Large intestine (tissue), 3 donors: ENCODE data around the gene LIMCH1. TPM values are rescaled to one million over a fixed set of nuclear protein-coding genes. Genes with fewer than 3 reads are reported as not detected.

Source experiments
- DNase-seq, 2 donors: peaks; one replicate each; pipeline versions ENCODE4 v3.0.0 to v3.0.0-alpha.2; 2013
- H3K27ac ChIP-seq: one replicate; pipeline ENCODE4 v1.5.1; 2013; ENCODE audit warnings: low read length
- H3K27me3 ChIP-seq: 2 replicates; pipeline ENCODE4 v1.6.1; 2013; ENCODE audit warnings: low read length; ENCODE audit not compliant: control insufficient read depth, insufficient read depth
- H3K36me3 ChIP-seq: 2 replicates; pipeline ENCODE4 v1.6.1; 2013; ENCODE audit warnings: low read length; ENCODE audit not compliant: control insufficient read depth, insufficient read depth
- H3K4me1 ChIP-seq: one replicate; pipeline ENCODE4 v1.6.1; 2013; ENCODE audit warnings: low read length; ENCODE audit not compliant: control insufficient read depth, insufficient read depth
- H3K4me3 ChIP-seq: one replicate; pipeline ENCODE4 v1.5.1; 2013; ENCODE audit warnings: low read length
- H3K9me3 ChIP-seq: one replicate; pipeline ENCODE4 v1.6.1; 2013; ENCODE audit warnings: mild to moderate bottlenecking, low read depth, low read length, moderate library complexity; ENCODE audit not compliant: control insufficient read depth
- WGBS: methylation state at CpG from one replicate; pipeline ENCODE4 v1.1.5; 2013; ENCODE audit warnings: low lambda C conversion rate; ENCODE audit not compliant: insufficient coverage; 5-methylcytosine and 5-hydroxymethylcytosine counted together
- polyA plus RNA-seq: library from polyadenylated mRNA; unstranded; fragments of 120-200 nt; gene quantifications from one replicate; pipeline ENCODE4 v1.2.1, GENCODE V29; 2013

Gene LIMCH1
- polyA plus RNA-seq, 1 donor: 18.6 TPM

DNA sequence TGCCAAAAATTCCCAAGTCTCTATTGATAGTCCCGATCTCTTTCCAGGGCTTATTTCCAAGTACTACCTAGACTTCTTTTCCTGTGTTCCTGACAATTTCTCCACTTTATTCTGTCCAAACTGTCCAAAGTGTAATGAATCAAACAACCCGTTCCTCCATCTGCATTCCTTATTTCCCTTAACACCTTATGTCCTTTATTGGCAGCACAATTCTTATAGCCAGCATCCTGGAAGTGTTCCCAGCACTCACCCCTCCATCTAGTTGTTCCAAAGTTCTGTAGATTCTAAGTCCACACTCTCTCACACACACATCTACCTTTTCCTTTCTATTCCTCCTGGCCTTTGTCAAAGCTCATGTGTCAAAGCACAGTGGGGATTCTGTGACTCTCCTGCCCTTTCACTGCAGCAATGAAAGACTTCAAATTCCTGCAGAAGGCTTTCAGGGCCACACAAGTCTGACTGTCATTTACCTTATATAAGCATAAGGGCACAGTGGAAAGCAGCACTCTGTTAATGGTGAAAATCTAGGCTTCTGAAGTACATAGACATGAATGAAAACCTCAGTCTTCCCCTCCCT lies 22.1 kb downstream of the LIMCH1 start:
- Histone ChIP-seq H3K4me3 (no peak overlapping the region), H3K9me3 (no peaks in the 10 kb centered on the region), H3K4me1 (no peaks in the 10 kb centered on the region), H3K27me3 (no peaks in the 10 kb centered on the region), H3K36me3 (no peaks in the 10 kb centered on the region), H3K27ac (no peak overlapping the region)
- no peak for DNase-seq
- WGBS: 83% methylated on average over 2 of the region's 2 CpGs

DNA sequence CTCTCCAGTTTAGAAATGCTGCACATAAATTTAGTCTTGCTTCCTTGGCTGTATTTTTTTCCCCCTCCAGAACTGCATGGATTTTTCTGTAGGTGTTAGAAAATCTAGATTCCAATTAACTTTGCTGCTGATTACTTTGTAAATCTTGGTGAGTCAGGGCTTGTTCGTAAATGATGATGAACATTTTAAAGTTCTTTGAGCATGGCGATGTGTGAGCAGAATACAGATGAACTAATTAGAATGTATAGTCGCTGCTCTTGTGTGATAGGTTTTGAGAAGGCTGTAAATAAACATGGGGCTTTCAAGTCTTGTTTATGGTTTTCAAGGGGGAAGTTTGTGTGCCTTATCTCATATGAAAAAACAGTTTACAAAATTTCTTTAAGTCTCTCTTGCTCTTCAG lies 23.3 kb downstream of the LIMCH1 start:
- 92% methylated on average over 2 of the region's 3 CpGs for WGBS
- Histone ChIP-seq H3K4me1 (no peaks in the 10 kb centered on the region), H3K36me3 (no peaks in the 10 kb centered on the region)

DNA sequence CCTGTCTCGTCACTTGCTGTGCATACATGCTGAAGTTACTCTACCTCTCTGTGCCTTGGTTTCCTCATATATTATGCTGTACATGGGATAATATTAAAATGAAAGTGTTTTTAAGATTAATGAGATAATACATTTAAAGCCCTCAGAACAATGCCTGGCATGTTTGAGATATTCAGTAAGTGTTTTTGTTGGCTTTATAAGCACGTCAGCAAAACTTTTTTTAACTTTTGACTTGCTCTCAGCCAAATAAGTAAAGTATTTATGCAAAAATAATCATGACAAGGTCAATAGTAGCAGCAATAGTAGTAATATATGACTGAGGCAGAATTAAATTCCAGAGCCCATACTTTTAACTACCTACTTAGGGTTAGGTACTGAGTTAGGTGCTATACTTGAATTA lies 29.2 kb downstream of the LIMCH1 start:
- Histone ChIP-seq H3K9me3 (no peaks in the 10 kb centered on the region), H3K4me3 (no peak overlapping the region), H3K27me3 (no peaks in the 10 kb centered on the region), H3K27ac (no peak overlapping the region), H3K4me1 (no peaks in the 10 kb centered on the region), H3K36me3 (no peaks in the 10 kb centered on the region)
- WGBS: no CpG with 5 or more reads among the region's 2 CpGs
- DNase-seq: no peak

More for the DNA sequence above, 23.3 kb downstream of the LIMCH1 start:
- DNase-seq: no peak
- Histone ChIP-seq H3K27me3 (no peaks in the 10 kb centered on the region), H3K9me3 (no peaks in the 10 kb centered on the region), H3K27ac (no peak overlapping the region), H3K4me3 (no peak overlapping the region)

DNA sequence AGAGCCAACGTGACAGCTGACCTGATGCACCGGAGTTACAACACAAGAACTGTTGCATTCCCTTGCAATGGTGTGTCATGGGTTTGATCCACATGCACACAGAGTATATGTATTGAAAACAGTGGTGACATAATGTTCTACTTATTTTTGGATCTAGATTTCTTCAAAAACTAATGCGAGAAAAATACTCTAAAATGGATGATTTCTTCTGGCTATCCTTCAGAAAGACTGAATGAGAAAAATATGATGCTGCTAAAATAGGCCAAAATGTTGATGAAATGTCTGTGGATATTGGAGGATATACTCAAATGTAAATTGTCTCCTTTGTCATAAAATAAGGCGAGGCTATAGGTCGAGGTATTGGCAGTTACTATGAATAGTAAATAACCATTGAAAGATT lies 30.4 kb downstream of the LIMCH1 start:
- no peak overlapping the region for H3K27ac ChIP-seq
- DNase-seq: no peak
- H3K36me3 ChIP-seq: no peaks in the 10 kb centered on the region
- 86% methylated on average over 3 of the region's 5 CpGs for WGBS
- no peaks in the 10 kb centered on the region for H3K4me1 ChIP-seq
- H3K9me3 ChIP-seq: no peaks in the 10 kb centered on the region
- H3K27me3 ChIP-seq: no peaks in the 10 kb centered on the region
- no peak overlapping the region for H3K4me3 ChIP-seq

DNA sequence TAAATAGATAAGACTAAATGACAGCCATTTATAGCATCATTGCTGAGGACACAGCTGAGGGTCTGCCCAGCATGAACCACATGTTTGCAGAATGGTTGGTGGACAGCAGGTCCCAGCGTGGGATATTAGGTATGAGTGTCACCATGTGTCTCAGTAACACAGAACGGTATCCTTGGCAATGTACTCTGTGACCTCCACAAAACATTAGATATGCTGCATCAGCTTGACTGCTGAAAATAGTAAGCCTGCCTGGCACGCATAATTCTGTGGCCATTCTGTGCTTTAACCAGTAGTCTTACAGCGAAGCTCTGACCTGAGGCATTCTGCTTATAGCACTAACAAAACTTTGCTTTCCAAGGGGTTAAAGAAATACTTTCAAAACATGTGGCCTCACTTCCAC lies 32.0 kb downstream of the LIMCH1 start:
- no peak overlapping the region for H3K27ac ChIP-seq
- no peaks in the 10 kb centered on the region for H3K9me3 ChIP-seq
- no peak for DNase-seq
- H3K4me1 ChIP-seq: no peaks in the 10 kb centered on the region
- H3K27me3 ChIP-seq: no peaks in the 10 kb centered on the region
- no peaks in the 10 kb centered on the region for H3K36me3 ChIP-seq
- no CpG with 5 or more reads among the region's 4 CpGs for WGBS
- H3K4me3 ChIP-seq: no peak overlapping the region

DNA sequence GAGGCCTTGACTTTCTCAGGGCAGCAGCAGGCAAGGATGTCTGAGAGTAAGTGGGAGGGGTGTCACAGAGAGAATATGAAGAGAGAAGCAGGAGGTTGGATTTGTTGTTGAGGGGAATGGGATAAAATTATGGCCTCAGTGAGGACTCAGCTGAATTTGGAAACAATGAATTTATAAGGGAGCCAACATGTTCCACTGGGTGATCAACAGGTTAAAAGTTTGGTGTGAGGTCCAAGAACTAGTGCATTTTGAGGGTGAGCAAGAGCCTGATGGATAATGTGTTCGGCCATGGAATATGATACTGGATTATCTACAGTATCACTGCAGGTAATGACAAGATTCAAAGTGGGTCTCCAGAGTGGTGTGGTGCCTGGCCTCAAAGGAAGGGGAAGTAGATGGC lies 33.5 kb downstream of the LIMCH1 start:
- no peak for DNase-seq
- H3K27ac ChIP-seq: no peak overlapping the region
- H3K36me3 ChIP-seq: no peaks in the 10 kb centered on the region
- H3K4me1 ChIP-seq: no peaks in the 10 kb centered on the region
- H3K27me3 ChIP-seq: no peaks in the 10 kb centered on the region
- no peaks in the 10 kb centered on the region for H3K9me3 ChIP-seq
- no peak overlapping the region for H3K4me3 ChIP-seq
- WGBS: no CpG with 5 or more reads among the region's 1 CpG

DNA sequence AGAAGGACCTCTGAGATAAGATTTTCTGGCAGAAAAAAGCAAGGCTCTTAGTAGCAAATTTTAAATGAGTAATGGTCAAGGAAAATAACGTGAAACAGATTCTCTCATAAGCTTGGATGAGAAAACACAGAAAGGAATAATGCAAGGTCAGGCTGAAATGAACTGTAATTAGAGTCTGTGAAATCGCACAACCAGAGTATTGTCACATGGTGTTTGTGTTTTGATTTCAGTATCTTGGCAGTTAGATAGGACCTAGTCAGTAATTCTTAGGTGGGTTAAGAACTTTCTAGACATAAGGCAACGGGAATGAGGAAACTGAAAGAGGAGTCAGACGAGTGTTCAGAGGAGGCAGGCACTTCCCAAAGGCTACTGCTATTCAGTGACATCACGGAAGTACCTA lies 34.6 kb downstream of the LIMCH1 start:
- no peaks in the 10 kb centered on the region for H3K27me3 ChIP-seq
- H3K4me3 ChIP-seq: no peak overlapping the region
- H3K27ac ChIP-seq: no peak overlapping the region
- no peak for DNase-seq
- H3K36me3 ChIP-seq: no peaks in the 10 kb centered on the region
- H3K4me1 ChIP-seq: no peaks in the 10 kb centered on the region
- 33% methylated on average over 1 of the region's 5 CpGs for WGBS
- H3K9me3 ChIP-seq: no peaks in the 10 kb centered on the region

DNA sequence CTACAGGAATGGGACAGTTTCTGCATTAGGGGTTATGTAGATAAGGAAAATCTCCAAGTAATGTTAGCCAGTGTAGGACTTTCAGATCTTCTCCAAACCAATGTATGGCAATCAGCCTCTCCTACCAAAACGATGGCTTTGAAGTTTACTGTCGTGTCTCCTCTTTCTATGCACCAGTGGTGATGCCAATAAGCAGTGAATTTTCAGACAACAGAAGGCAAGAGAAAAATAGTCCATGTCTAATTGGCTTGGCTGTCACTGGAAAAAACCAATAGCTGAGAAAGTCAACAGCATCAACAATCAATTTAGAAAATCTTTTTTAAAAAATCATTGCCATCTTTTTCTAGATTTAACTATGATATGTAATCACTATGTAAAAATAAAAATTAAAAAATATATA lies 35.0 kb downstream of the LIMCH1 start:
- H3K9me3 ChIP-seq: no peaks in the 10 kb centered on the region
- no peak overlapping the region for H3K27ac ChIP-seq
- no peaks in the 10 kb centered on the region for H3K36me3 ChIP-seq
- H3K4me1 ChIP-seq: no peaks in the 10 kb centered on the region
- no peak for DNase-seq
- no peak overlapping the region for H3K4me3 ChIP-seq
- no peaks in the 10 kb centered on the region for H3K27me3 ChIP-seq
- 38% methylated on average over 2 of the region's 2 CpGs for WGBS

DNA sequence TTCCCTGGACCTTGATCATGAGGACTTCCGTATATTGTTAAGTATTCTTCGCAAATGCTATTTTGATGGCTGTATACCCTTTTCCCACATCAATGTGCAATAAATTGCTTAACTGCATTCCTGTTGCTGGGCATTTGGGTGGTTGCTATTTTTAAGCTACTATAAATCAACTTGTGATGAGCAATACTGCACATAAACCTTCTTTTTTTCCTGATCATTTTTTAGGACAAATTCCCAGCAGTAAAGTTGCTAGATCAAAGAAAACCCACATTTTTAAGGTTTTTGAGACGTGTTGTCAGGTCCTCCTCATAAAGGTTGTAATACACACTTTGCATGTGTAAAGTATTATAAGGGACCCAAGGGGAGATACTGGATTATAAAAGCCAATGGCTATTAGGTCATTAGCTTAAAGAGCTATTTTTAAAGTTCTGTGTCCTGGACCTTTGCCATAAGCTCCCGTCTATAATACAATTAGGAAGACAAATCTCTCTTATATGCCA lies 35.6 kb downstream of the LIMCH1 start:
- 29% methylated on average over 1 of the region's 4 CpGs for WGBS
- no peaks in the 10 kb centered on the region for H3K4me1 ChIP-seq
- H3K27ac ChIP-seq: no peak overlapping the region
- H3K36me3 ChIP-seq: no peaks in the 10 kb centered on the region
- no peak for DNase-seq
- H3K9me3 ChIP-seq: no peaks in the 10 kb centered on the region
- no peaks in the 10 kb centered on the region for H3K27me3 ChIP-seq
- H3K4me3 ChIP-seq: no peak overlapping the region

DNA sequence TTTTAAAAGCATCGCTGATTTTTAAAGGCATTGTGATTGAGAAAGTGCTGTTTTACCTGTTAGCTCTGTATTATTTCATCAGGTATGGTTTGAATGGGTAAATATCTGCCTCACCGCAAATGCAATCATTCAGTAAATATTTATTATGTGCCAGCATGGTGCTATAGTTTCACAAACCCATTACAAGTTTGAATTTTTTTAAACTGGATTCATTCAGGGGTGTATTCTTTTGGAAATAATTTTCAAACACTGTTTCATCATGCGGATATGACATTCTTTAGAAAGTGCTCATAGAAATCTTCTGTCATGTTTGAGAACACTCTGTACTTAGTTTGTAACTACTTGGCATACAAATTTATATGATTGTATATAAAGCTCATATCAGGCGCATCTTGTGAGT lies 37.2 kb downstream of the LIMCH1 start:
- Histone ChIP-seq H3K4me3 (no peak overlapping the region), H3K36me3 (no peaks in the 10 kb centered on the region), H3K4me1 (no peaks in the 10 kb centered on the region), H3K27me3 (no peaks in the 10 kb centered on the region), H3K9me3 (no peaks in the 10 kb centered on the region), H3K27ac (no peak overlapping the region)
- no peak for DNase-seq
- WGBS: 86% methylated on average over 4 of the region's 4 CpGs

DNA sequence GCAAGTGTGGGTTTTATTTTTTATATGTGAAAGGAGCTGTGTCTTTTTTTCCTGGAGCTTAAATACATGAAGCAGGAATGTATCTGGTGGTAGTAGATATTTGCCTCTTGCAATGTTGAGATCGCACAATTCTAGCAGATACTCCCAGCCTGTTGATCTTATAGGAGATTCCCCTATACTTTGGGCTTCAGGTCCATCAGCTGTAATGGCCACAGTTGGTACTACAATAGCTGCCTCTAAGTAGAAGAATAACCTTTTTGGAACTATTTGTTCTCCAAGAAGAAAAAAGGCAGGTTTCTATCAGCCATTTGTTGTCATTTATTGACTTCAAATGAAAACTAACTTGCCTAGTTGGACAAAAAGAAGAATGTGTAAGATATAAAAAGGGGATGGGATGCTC lies 37.7 kb downstream of the LIMCH1 start:
- H3K9me3 ChIP-seq: no peaks in the 10 kb centered on the region
- no peaks in the 10 kb centered on the region for H3K4me1 ChIP-seq
- H3K36me3 ChIP-seq: no peaks in the 10 kb centered on the region
- no peak overlapping the region for H3K4me3 ChIP-seq
- H3K27ac ChIP-seq: no peak overlapping the region
- WGBS: no CpG with 5 or more reads among the region's 1 CpG
- no peak for DNase-seq
- H3K27me3 ChIP-seq: no peaks in the 10 kb centered on the region
